ENCODE data around the gene DRAXIN. TPM values are rescaled to one million over a fixed set of nuclear protein-coding genes. Genes with fewer than 3 reads are reported as not detected.
A peak's percentile ranks its signal among the peaks of the same experiment; 100 is the strongest.

DRAXIN gene
- total RNA-seq, 1 donor from 2014 or later: 0.04 TPM

DNA sequence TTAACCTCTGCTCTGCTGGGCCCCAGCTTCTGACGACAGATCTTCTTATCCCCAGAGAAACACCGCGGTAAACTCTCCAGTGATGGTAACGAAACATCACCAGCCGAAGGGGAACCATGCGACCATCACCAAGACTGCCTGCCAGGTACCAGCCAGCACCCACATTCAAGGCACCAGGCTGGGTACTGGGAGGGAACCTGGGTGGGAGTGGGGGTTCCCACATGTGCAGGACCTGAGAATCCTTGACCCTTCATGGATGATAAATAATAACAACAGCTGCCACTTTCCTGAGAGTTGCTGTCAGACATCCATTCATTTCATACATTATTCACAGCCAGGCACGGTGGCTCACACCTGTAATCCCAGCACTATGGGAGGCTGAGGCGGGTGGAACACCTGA lies 20.8 kb downstream of the DRAXIN start:
- no peak for ATAC-seq

DNA sequence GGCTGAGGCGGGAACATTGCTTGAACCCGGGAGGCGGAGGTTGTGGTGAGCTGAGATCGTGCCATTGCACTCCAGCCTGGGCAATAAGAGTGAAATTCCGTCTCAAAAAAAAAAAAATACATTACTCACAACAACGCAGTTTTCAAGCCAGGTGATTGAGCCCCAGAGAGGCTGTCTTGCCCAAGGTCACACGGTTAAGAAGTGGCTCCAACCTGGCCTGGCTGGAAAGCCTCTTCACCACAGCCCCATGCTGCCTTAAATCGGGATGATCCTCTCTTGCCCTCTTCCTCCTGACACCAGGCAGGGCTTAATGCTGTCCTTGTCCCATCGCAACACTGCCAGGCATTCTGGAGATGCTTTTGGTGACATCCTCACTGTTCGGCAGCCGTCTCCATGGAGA lies 21.6 kb downstream of the DRAXIN start:
- ATAC-seq: no peak

DNA sequence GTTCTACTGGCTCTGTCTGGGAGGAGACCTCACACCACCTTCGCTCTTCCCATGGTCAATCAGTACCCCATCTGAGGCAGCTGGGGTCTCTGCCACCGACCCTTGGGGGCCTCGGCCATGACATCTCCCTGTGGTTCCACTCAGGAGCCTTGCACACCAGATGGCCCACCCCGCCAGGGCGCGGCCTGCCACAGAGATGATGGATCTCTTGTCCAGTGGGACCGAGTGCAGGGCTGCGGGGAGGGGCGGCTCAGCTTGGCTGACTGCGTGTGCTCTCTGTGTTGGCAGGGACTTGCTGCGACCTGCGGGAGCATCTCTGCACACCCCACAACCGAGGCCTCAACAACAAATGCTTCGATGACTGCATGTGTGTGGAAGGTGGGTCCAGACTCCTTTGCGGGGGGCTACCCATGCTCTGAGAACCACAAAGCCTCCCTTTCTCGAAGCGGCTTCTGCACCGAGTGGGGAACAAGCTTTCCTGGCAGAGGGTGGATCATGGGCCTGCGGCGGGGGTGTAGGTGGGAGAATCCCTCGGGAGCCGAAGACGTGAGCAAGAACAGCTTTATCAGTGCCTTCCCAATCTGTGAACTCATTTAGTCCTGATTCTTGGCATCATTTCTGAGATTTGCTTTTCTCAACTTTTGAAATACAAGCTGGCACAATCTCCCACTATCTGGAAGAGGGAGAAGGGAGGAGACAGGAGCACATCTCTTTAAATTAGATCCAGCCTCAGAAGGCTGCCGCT lies 23.5 kb downstream of the DRAXIN start:
- ATAC-seq: no peak

DNA sequence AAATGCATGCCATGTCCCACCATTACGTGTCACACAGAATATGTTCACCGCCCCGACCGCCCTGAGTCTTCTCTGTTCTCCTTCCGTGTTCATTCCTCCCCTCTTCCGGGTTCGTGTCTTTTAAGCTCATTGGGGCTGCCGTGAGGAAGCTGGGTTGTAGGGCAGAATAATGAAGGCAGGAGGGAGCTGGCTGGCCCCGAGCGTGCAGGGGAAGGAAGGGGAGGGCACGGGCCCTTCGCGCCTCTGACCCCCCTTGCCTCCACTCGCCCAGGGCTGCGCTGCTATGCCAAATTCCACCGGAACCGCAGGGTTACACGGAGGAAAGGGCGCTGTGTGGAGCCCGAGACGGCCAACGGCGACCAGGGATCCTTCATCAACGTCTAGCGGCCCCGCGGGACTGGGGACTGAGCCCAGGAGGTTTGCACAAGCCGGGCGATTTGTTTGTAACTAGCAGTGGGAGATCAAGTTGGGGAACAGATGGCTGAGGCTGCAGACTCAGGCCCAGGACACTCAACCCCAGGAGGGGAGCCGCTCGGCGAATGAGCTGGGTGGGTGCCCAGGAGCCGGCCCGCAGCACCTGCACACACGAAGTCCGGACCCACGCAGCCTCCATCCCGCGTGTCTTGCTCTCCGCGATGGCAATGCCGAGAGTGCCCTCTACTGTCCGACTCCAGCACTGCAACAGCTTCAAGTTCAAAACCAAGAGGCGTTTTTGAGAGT lies 28.0 kb downstream of the DRAXIN start:
- peak; percentile 88 for ATAC-seq

DNA sequence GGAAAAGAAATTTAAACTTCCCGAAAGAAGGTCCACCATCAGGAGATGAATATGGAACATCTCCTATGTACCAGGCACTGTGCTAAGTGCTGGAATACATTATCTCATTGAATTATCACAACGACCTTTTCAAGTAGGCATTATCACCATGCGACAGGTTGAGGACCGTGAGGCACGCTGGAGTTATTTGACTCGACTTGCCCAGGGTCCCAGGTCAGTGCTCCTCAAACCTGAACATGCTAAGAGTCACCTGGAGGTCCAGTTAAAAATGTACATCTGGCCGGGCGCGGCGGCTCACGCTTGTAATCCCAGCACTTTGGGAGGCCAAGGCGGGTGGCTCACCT lies 28.5 kb downstream of the DRAXIN start:
- ATAC-seq: no peak

DNA sequence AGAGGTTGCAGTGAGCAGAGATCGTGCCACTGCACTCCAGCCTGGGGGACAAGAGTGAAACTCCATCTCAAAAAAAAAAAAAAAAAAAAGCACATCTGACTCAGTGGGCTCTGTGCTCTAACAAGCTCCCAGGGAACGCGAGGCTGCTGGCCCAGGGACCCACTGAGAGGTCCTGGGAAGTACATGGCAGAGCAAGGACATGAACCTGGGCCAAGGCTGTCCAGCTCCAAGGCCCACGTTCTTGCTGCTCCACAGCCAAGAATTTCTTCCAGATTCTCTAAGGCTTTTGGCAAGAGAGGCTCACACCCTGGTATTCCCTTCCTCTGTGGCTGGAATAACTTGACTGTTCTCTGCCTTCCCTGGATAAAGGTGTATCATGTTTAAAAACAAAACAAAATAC lies 29.0 kb downstream of the DRAXIN start:
- no peak for ATAC-seq

DNA sequence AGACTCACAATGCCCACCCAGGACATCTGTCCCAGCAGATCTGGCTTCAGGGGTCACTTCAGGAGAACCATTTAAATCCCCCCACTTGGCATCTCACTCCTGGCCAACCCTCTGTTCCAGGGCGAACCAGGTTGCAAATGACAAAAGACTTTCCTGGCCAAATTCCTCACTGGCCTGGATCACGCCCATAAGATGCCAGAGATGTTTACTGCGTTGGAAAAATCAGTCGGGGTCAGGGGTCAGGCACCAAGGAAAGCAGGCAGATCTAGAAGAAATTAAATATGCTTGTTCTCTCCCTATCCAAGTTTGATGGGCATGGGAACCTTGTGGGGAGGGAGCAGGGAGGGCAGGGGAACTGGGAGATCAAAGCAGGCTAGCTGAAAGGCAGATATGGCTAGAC lies 29.8 kb downstream of the DRAXIN start:
- ATAC-seq: no peak

DNA sequence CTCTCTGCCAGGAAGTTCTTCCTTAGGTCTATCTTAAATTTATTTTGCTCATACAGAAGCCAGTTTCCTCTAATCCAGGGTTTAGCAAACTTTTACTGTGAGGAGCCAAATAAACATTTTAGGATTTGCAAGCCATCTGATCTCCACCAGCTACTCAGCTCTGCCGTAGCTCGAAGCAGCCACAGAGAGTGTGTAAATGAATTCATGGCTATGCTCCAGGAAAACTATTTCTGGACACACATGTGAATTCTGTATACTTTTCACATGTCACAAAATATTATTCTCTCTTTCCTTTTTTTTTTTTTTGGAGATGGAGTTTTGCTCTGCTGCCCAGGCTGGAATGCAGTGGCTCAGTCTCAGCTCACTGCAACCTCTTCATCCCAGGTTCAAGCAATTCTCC lies 31.0 kb downstream of the DRAXIN start:
- ATAC-seq: no peak

DNA sequence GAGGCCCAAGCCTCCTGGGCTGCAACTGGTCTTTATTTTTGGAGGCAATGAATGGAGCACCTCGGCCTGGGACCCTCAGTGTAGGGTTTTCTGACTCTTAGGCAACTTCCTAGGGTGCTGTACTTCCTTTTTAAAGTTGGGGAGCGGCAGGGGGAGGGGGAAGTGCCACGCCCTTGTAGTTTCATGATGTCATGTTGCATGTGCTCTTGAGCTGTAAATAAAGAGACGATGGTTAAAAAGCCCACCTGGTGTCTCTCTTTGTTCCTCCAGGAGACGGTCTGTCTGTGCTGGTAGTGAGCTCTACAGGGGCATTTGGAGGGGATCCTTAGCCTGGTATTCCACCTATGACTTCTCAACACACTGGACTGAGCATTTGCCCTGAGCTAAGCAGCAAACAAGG lies 34.1 kb downstream of the DRAXIN start:
- ATAC-seq: no peak

DNA sequence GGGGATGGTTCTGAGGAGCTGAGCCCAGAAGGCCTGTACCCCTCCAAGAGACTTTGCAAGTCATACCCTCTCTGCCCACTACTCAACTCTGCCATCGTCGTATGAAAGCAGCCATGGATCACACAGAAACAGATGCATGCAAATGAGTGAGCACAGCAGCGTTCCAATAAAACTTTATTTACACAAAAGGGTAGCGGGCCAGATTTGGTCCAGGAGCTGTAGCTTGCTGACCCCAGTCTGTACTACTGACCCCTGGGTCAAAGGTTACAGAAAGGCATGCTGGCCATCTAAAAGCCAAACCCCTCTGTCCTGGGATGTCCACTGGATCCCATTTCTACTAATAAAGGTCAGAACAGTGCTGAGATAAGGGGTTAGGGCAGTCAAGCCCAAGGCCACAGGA lies 35.6 kb downstream of the DRAXIN start:
- ATAC-seq: no peak

DNA sequence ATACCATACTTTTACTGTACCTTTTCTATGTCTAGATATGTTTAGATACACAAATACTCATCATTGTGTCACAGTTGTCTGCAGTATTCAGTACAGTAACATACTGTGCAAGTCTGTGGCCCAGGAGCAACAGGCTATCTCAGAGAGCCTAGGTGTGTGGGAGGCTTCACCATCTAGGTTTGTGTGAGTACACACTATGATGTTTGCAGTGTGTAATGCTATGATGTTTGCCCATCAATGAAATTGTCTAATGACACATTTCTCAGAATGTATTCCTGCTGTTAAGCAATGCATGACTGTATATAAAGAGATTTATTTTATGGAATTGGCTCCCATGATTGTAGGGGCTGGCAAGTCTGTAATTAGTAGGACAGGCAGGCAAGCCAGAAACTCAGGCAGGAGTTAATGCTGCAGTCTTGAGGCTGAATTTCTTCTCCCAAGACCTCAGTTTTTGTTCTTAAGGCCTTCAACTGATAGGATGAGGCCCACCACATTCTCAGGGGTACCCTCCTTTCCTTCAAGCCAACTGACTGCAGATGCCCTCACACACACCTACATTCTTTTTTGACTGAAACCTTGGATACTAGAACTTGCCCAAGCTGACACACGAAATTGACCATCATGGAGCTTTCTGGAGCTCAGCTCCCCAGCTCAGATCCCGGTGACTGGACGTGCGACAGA lies 36.8 kb downstream of the DRAXIN start:
- ATAC-seq: no peak

DNA sequence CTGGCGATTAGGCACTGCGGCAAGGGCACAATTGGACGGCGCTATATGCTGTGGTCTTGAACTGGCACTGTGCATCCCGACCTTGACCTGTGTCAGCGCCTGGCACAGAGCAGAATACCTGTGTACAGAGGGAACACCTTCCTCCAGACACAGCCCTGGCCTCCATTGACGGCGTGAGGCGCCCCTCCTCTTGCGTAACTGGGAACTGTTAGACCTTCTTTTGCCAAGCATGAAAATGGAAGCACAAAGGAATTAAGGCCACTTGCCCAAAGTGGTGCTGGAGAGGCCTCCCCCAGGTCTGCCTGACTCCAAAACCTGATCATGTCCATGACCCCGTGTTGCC lies 37.6 kb downstream of the DRAXIN start:
- ATAC-seq: no peak

DNA sequence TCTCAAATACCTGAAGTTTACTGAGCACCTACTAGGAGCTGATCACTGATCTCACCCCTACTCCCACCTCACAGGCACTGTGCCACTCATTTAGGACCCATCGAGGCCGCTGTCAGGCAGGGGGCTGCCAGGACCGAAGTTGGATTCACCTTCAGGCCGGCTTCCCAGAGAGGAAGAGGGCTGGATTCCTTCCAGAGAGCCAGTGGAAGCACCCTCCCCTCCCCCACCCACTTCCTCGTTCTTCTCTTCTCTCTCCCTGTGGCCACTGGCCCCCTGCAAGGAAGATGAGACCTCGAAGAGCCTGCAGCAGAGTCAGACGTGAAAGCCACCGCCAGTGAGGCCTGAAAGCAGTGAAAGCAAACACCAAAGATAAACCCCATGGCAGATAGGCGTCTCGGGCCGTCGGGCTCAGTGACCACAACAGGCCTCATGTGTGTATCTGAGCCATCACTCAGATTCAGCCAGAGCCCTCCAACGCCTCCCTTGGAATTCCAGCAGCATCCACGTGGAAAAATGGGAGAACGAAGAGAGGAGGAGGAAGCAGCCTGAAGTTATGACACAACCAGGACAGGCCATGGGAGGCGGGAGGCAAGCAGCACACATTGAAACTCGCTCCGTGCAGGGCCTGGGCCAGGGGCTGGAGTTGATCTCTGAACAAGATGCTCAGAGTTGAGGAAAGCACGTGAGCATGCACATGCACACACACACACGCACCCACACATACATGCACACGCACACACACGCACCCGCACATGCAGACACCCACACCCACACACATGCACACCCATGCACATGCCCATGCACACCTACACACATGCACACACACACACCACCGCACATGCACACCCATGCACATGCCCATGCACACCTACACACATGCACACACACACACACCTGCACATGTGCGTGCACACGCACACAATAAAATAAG lies 38.3 kb downstream of the DRAXIN start:
- peak; percentile 19 for ATAC-seq

DNA sequence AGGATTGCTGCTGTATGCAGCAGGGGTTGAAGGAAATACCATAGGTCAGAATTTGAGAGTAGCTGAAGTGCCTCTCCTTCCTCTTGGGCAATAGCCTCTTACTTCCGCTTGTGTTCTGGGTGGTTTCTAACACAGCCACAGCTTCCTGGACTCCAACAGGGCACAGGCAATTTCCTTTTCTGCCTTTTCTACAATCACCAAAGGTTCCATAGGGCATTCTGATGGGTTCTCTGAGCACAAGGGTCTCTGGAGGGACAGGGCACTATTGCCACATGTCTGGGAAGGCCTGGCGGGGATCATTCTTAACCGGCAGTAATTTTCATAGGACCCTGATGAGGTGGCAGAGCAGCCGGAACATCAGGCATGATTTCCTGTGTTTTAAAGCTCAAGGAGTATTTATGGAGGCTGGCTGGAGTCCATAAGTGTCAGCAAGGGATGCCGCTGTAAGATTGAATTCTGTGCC lies 39.0 kb downstream of the DRAXIN start:
- peak; percentile 50 for ATAC-seq

DNA sequence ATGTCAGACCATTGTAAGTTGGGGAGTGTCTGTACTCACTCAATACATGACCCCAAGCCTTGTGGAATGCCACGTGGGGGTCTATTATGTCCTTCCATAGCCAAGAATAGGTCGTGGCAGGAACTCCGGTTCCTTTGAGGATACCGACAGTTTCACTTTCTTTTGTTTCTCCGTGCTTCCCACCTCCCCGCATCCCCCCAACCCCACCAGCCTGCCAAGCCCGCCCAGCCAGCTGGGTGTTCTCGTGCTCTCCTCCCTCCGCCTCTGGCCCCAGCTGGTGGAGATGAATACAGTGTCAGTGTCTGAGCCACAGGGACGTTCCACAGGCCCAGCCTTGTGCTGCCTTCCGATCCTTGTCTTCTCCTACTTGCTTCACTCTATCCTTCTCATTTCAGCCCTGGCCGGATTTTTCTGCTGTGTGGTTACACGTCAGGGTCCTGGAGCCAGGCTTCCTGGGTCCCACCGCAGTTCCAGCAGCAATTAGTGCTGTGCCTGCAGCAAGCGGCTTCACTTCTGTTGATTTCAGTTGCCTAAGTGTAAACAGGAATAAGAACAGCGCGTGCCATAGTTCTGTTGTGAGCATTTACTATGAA lies 40.3 kb downstream of the DRAXIN start:
- ATAC-seq: peak; percentile 52

DNA sequence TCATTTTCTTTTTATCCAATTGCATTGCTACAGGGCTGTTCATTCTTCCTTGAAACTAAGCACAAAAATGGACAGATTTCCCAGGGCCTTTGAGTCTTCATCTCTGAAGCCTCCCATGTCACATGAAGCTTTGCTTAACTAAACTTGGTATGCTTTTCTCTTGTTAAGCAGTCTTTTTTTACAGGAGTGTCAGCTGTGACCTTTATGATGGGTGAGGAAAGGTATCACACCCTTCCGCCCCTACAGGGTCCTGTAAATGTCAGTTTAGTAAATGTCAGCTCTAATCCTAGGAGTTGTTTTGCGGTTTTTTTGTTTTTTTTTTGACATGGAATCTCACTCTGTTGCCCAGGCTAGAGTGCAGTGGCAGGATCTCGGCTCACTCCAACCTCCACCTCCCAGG lies 41.8 kb downstream of the DRAXIN start:
- no peak for ATAC-seq

DNA sequence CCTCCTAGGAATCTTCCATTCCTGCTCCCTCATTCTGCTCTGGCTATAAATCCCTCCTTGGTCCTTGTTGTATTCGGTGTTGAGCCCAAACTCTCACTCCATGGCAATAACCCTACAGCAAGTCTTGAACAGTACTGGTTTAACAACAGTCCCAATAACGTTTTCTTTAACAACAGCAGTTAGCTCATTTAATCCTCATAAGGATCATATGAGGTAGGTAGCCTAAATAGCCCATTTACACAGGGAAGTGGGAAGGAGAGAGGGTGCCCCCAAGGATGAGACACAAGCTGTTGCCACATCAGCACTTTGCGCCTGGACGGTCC lies 44.0 kb downstream of the DRAXIN start:
- no peak for ATAC-seq

DNA sequence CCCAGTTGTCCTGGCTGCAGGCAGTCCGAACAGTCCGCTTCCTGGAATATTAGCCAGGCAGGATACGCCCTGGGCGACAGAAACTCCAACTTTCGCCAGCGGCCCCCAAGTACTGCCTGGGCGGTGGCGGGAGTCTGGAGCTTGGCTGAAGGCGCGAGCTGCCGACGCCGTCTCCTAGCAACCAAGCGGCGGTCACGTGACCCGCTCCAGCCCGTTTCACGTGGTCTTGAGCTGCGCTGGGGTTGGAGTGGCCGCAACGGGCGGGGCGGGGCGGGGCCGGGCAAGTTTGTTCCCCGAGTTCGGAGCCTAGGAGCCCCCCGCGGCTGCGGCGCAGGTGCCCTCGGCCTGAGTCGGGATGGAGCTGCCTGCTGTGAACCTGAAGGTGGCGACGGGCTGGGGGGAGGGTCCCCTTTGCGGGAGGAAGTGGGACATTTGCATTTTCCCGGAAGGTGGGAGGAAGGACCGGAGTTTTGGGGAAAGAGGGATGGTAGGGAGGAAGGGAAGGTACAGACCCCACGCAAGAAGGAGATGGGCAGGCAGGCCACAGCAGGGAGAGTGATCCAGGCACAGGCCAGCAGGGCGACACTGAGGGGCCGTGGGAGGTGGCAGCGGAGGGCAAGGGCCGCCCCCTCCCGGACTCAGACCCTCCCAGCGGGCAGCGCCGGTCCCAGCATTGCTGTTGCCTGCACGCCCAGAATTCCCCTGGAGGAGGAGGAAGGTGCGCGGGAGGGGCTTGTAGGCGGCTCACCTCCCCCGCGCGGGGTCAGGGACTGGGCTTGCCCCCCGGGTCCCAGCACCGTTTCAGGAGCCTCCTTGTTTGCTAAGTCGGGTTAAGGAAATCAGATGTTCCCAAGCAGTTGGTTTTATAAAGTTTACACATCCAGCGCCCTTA lies 44.6 kb downstream of the DRAXIN start, which contains the start of gene AGTRAP:
TSS of gene AGTRAP (plus strand) at position 283 of the 892 bp plus-strand sequence. CDS start at position 356, 73 bp downstream.
- ATAC-seq: peak; percentile 77

DNA sequence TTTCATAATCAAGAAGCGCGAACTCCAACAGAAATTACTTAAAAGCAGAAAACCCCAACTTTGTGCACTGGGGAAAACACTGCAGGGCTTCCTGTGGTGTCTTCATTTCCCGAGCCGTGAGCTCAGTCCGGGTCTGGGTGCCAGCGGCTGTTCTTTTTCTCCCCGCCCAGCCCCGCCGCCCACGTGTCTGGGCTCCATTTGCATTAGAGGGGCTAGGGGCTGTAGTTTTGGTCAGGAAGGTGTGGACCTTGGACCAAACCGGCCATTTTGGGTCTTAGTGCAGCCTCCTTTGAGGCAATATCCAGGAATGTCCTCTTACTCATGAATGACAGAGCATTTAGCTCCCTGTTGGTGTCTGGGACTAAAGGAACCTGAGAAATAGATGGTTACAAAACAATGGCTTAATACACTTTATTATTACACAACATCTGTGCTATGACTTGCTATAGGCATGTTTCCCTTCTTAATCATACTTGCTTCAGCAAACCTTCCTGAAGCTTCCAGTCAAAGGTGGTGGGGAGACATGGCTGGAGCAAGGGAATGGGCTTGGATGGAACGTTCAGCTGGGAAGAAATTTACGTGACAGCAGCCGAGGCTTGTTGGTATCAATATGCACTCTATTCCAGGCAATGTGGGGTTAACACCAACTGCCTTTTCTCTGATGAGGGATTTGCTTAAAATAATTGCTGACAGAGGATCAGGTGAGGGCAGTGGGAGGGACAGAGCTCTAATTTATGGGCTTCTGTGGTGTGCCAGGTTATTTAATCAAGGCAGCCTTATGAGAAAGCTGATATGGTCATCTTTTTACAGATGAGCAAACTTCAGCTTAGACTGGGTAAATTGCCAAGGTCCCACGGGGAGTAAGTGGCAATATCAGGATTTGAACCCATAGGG lies 45.5 kb downstream of the DRAXIN start:
- ATAC-seq: peak; percentile 71

DNA sequence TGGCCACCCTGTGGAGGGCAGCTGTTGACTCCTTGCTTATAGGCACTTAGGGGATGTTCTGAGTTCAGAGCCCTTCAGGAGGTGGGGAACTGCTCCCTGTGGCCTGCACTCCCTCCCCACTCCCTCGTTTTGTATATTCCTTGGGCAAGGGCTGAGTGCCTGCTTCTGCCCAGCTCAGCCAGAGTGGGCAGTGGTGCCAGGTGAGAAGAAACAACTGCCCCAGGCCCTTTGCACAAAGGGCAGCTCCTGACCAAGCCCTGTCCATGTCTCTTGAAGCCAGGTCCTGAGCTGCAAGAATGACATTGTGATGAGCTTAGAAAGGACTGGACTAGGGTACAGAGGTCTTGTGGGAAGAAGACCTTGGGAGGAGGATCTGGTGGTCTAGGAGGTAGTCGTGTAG lies 46.6 kb downstream of the DRAXIN start:
- ATAC-seq: no peak
